GM18520 (cell line): ENCODE data around the gene ANKRD30BL.
"Not testable (repeated sequence)": the region's sequence is repeated elsewhere in the genome, so short reads cannot be mapped to it uniquely, and the experiment has no call there.

Experiments used
- ATAC-seq: cut with Tn5 transposase; IDR thresholded peaks from one replicate; pipeline ENCODE4 v1.9.1; 2021; ENCODE audit not compliant: unreplicated experiment

The ANKRD30BL gene

GRCh38 chr2:132161161-132162124, at the start of gene ANKRD30BL:
Gene ANKRD30BL, minus strand, starts transcription at chr2:132161952. Its CDS starts 247 bp downstream, at chr2:132161705.
- ATAC-seq, result not testable (repeated sequence)

GRCh38 chr2:132202866-132203265, 41.1 kb upstream of the ANKRD30BL start:
- not testable (repeated sequence) for ATAC-seq

GRCh38 chr2:132192854-132193253, 31.1 kb upstream of the ANKRD30BL start:
- not testable (repeated sequence) for ATAC-seq

- ATAC-seq, result not testable (repeated sequence)
Measured at GRCh38 chr2:132167100-132167499, 5.3 kb upstream of the ANKRD30BL start.

GRCh38 chr2:132162125-132162660, 441 bp upstream of the ANKRD30BL start:
- ATAC-seq, result not testable (repeated sequence)

GRCh38 chr2:132146774-132147173, 15.0 kb downstream of the ANKRD30BL start:
- ATAC-seq, result not testable (repeated sequence)
